CD14-positive monocyte (primary cell): ENCODE measurements around the gene MRTFA. TPM values are rescaled to one million over a fixed set of nuclear protein-coding genes. Genes with fewer than 3 reads are reported as not detected.

Experiments used
- DNase-seq, 3 donors: peaks; one replicate each; pipeline ENCODE4 v3.0.0-alpha.2; 2011 to 2022
- H2AFZ ChIP-seq: 2 replicates; pipeline ENCODE4 v1.6.0; 2012; ENCODE audit warnings: mild to moderate bottlenecking, low read depth, low read length, inconsistent platforms; ENCODE audit not compliant: insufficient read depth, poor library complexity, severe bottlenecking
- H3K27ac ChIP-seq, 2 donors: 1 replicate in 1 of 2; 2 replicates in 1 of 2; pipeline ENCODE4 v1.5.1; 2012 to 2013; ENCODE audit warnings: low read length in 2 of 2, control low read depth in 1 of 2, inconsistent platforms in 1 of 2, low read depth in 1 of 2, mild to moderate bottlenecking in 1 of 2
- H3K27me3 ChIP-seq, 2 donors: one replicate each; pipeline versions ENCODE4 v1.6.0 to v1.6.1; 2011 to 2013; ENCODE audit warnings: low read length in 2 of 2; ENCODE audit not compliant: control insufficient read depth in 2 of 2, insufficient read depth in 2 of 2
- H3K36me3 ChIP-seq, 2 donors: replicated peaks in 1 of 2; 1 replicate in 1 of 2; 2 replicates in 1 of 2; pipeline versions ENCODE4 v1.5.1 to v1.6.1; 2012 to 2013; ENCODE audit warnings: low read length in 2 of 2, control low read depth in 1 of 2, inconsistent platforms in 1 of 2, mild to moderate bottlenecking in 1 of 2; ENCODE audit not compliant: insufficient read depth in 2 of 2, control insufficient read depth in 1 of 2
- H3K4me1 ChIP-seq, 2 donors: 1 replicate in 1 of 2; 2 replicates in 1 of 2; pipeline versions ENCODE4 v1.5.1 to v1.6.1; 2012 to 2013; ENCODE audit warnings: low read length in 2 of 2, control low read depth in 1 of 2, inconsistent platforms in 1 of 2, mild to moderate bottlenecking in 1 of 2, moderate library complexity in 1 of 2; ENCODE audit not compliant: insufficient read depth in 2 of 2, control insufficient read depth in 1 of 2
- H3K4me2 ChIP-seq: replicated peaks from 2 replicates; pipeline ENCODE3; 2012; ENCODE audit warnings: low read length, moderate library complexity, mild to moderate bottlenecking; ENCODE audit not compliant: poor library complexity, severe bottlenecking; ENCODE audit errors: extremely low read depth
- H3K4me3 ChIP-seq, 3 experiments: fragments of 200-600 bp in 1 of 3; sonication (generic) in 1 of 3; replicated peaks in 1 of 3; 1 replicate in 2 of 3; 2 replicates in 1 of 3; pipeline ENCODE4 v1.5.1; 2011 to 2013; ENCODE audit warnings: low read length in 3 of 3, mild to moderate bottlenecking in 3 of 3, control low read depth in 2 of 3, low read depth in 2 of 3, inconsistent platforms in 1 of 3, moderate library complexity in 1 of 3
- H3K79me2 ChIP-seq: 2 replicates; pipeline ENCODE4 v1.6.0; 2012; ENCODE audit warnings: mild to moderate bottlenecking, control low read depth, inconsistent platforms, low read length, moderate library complexity; ENCODE audit not compliant: insufficient read depth
- H3K9ac ChIP-seq: 2 replicates; pipeline ENCODE4 v1.6.0; 2017; ENCODE audit warnings: low read length, mild to moderate bottlenecking; ENCODE audit not compliant: insufficient read depth, poor library complexity, severe bottlenecking
- H3K9me3 ChIP-seq, 2 donors: replicated peaks in 1 of 2; 1 replicate in 1 of 2; 2 replicates in 1 of 2; pipeline versions ENCODE4 v1.5.1 to v1.6.1; 2012 to 2013; ENCODE audit warnings: low read length in 2 of 2, control low read depth in 1 of 2; ENCODE audit not compliant: control insufficient read depth in 1 of 2, insufficient read depth in 1 of 2
- H4K20me1 ChIP-seq: 2 replicates; pipeline ENCODE4 v1.6.0; 2012; ENCODE audit warnings: mild to moderate bottlenecking, low read length, control low read depth, moderate library complexity; ENCODE audit not compliant: insufficient read depth
- H3K27ac Mint-ChIP-seq, 7 donors: one replicate each; pipeline ENCODE4 v1.8.0; 2020; ENCODE audit warnings: mild to moderate bottlenecking in 7 of 7, mixed read lengths in 7 of 7, moderate library complexity in 6 of 7, inconsistent platforms in 2 of 7
- H3K27me3 Mint-ChIP-seq, 3 donors: one replicate each; pipeline ENCODE4 v1.8.0; 2021 to 2022; ENCODE audit warnings: low read depth in 3 of 3, mild to moderate bottlenecking in 3 of 3, mixed read lengths in 3 of 3, moderate library complexity in 3 of 3, inconsistent platforms in 1 of 3
- H3K36me3 Mint-ChIP-seq, 2 donors: one replicate each; pipeline ENCODE4 v1.8.0; 2020; ENCODE audit warnings: mixed read lengths in 2 of 2, inconsistent platforms in 1 of 2, mild to moderate bottlenecking in 1 of 2
- H3K4me1 Mint-ChIP-seq: one replicate; pipeline ENCODE4 v1.8.0; 2020; ENCODE audit warnings: mild to moderate bottlenecking, mixed read lengths
- H3K4me3 Mint-ChIP-seq, 2 donors: one replicate each; pipeline ENCODE4 v1.8.0; 2020; ENCODE audit warnings: mild to moderate bottlenecking in 2 of 2, mixed read lengths in 2 of 2, moderate library complexity in 1 of 2
- H3K9me3 Mint-ChIP-seq, 7 donors: one replicate each; pipeline ENCODE4 v1.8.0; 2020 to 2022; ENCODE audit warnings: mixed read lengths in 7 of 7, mild to moderate bottlenecking in 6 of 7, moderate library complexity in 6 of 7, inconsistent platforms in 2 of 7
- CTCF ChIP-seq: fragments of 200-600 bp; IDR thresholded peaks from one replicate; pipeline ENCODE4 v1.8.0; 2022; ENCODE audit warnings: antibody characterized with exemption, mild to moderate bottlenecking
- WGBS: methylation state at CpG from one replicate; pipeline ENCODE4 v1.1.5; 2013; ENCODE audit warnings: missing lambda C conversion rate; ENCODE audit not compliant: insufficient coverage; 5-methylcytosine and 5-hydroxymethylcytosine counted together
- intact Hi-C, 2 donors: fragments of 100-400 bp; cut with micrococcal nuclease; formaldehyde crosslinking; loops; one replicate each; pipeline versions ENCODE4 v1.15.0 to v1.15.1; 2023
- polyA plus RNA-seq, 3 donors: library from polyadenylated mRNA; depleted of rRNA in 1 of 3; unstranded in 2 of 3; stranded (reverse) in 1 of 3; fragments of 300-500 nt in 2 of 3; fragments of >200 nt in 1 of 3; fragmentation: Illumina TruSeq in 2 of 3; gene quantifications; 1 replicate in 2 of 3; 2 replicates in 1 of 3; pipeline ENCODE4 v1.2.3, GENCODE V29; 2012 to 2021

MRTFA gene
- polyA plus RNA-seq, 3 donors, result 14.1 to 33.8 (median 18.9) TPM

- no peak for TF ChIP-seq CTCF
- H3K36me3 Mint-ChIP-seq, result peaks cover 11 to 18% of the 10 kb centered on the region in 2 donors
- H3K4me3 Mint-ChIP-seq, result no peak overlapping the region
- Histone ChIP-seq H3K4me2 (no peak overlapping the region), H3K27me3 (no peaks in the 10 kb centered on the region), H3K9ac (no peak overlapping the region), H3K79me2 (peaks cover 94% of the 10 kb centered on the region), H2AFZ (no peak overlapping the region), H3K4me1 (peaks cover 0 to 13% of the 10 kb centered on the region in 2 donors), H3K9me3 (no peaks in the 10 kb centered on the region), H3K36me3 (peaks cover 6 to 15% of the 10 kb centered on the region in 2 donors), H4K20me1 (peaks cover 100% of the 10 kb centered on the region), H3K27ac (no peak overlapping the region), H3K4me3 (no peak overlapping the region)
- intact Hi-C loops, result no loop called here
- no CpG with 5 or more reads among the region's 5 CpGs for WGBS
- H3K9me3 Mint-ChIP-seq, result no peaks in the 10 kb centered on the region
- H3K27ac Mint-ChIP-seq, result no peak overlapping the region
- DNase-seq, result no peak
- peaks cover 30% of the 10 kb centered on the region for H3K4me1 Mint-ChIP-seq
- H3K27me3 Mint-ChIP-seq, result no peaks in the 10 kb centered on the region
Observed at GRCh38 chr22:40593460-40594273, 42.9 kb downstream of the MRTFA start.

- H3K9me3 ChIP-seq, result no peaks in the 10 kb centered on the region
- intact Hi-C loops, result no loop called here
- no peak for TF ChIP-seq CTCF
- DNase-seq, result no peak
- peaks cover 0 to 13% of the 10 kb centered on the region in 2 donors for H3K4me1 ChIP-seq
- Mint-ChIP-seq H3K9me3 (no peaks in the 10 kb centered on the region), H3K27me3 (no peaks in the 10 kb centered on the region), H3K4me1 (peaks cover 28% of the 10 kb centered on the region), H3K36me3 (peaks cover 18 to 30% of the 10 kb centered on the region in 2 donors), H3K4me3 (no peak overlapping the region), H3K27ac (no peak overlapping the region)
- H2AFZ ChIP-seq, result no peak overlapping the region
- no CpG with 5 or more reads among the region's 2 CpGs for WGBS
- H3K9ac ChIP-seq, result no peak overlapping the region
- H3K27me3 ChIP-seq, result no peaks in the 10 kb centered on the region
- H3K27ac ChIP-seq, result no peak overlapping the region
- H4K20me1 ChIP-seq, result peaks cover 98% of the 10 kb centered on the region
- peaks cover 6 to 23% of the 10 kb centered on the region in 2 donors for H3K36me3 ChIP-seq
- H3K4me2 ChIP-seq, result no peak overlapping the region
- no peak overlapping the region for H3K4me3 ChIP-seq
- peaks cover 87% of the 10 kb centered on the region for H3K79me2 ChIP-seq
Observed at GRCh38 chr22:40592352-40593113, 44.0 kb downstream of the MRTFA start.
